ENCODE results near the gene GATAD2A.

Gene GATAD2A

DNA sequence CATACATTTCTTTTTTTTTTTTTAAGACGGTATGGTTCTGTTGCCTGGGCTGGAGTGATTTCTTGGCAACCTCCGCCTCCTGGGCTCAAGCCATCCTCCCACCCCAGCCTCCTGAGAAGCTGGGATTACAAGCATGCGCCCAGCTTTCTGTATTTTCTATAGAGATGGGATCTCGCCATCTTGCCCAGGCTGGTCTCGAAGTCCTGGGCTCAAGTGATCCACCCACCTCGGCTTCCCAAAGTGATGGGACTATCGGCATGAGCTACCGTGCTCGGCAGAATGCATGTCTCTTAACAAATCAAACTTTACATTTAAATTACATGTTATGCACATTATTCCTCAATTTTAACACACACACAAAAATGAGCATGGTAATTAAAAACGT, 111.8 kb downstream of the GATAD2A start:
- peak overlapping the region; percentile 85; the same call in 1 of the 2 replicates for H3K9ac ChIP-seq (ENCODE audit: low read length)
- H3K9me3 ChIP-seq (ENCODE audit: insufficient read depth, low read length): no peaks in the 10 kb centered on the region
- H4K20me1 ChIP-seq (ENCODE audit: insufficient read depth, low read length): no peaks in the 10 kb centered on the region
- no peak overlapping the region for H3K27ac ChIP-seq (ENCODE audit: low read length)
- peaks cover 13% of the 10 kb centered on the region for H3K4me1 ChIP-seq (ENCODE audit: low read length)
- H3K79me2 ChIP-seq (ENCODE audit: low read length): peaks cover 50% of the 10 kb centered on the region
- H3K36me3 ChIP-seq (replicated peaks; ENCODE audit: low read depth, low read length): peaks cover 24% of the 10 kb centered on the region
- no peak overlapping the region for H2AFZ ChIP-seq (ENCODE audit: low read depth, low read length)
- peak overlapping the region; percentile 95 for H3K4me3 ChIP-seq (ENCODE audit: low read length)
- peak overlapping the region; percentile 91 for H3K4me2 ChIP-seq (ENCODE audit: low read length)
- H3K27me3 ChIP-seq (ENCODE audit: low read depth, low read length): no peaks in the 10 kb centered on the region
- TF ChIP-seq EZH2phosphoT487 (IDR thresholded peaks at IDR 0.05; ENCODE audit: low read depth): no peak
- TF ChIP-seq CTCF (IDR thresholded peaks at IDR 0.05; ENCODE audit: low read depth, low read length): no peak

- Histone ChIP-seq H2AFZ (ENCODE audit: low read depth, low read length) (no peak overlapping the region), H3K79me2 (ENCODE audit: low read length) (peaks cover 84% of the 10 kb centered on the region), H3K4me1 (ENCODE audit: low read length) (peaks cover 9% of the 10 kb centered on the region), H3K4me3 (ENCODE audit: low read length) (no peak overlapping the region), H3K9ac (ENCODE audit: low read length) (no peak overlapping the region), H3K27me3 (ENCODE audit: low read depth, low read length) (no peaks in the 10 kb centered on the region), H3K27ac (ENCODE audit: low read length) (no peak overlapping the region), H3K9me3 (ENCODE audit: insufficient read depth, low read length) (no peaks in the 10 kb centered on the region), H3K4me2 (ENCODE audit: low read length) (no peak overlapping the region), H3K36me3 (replicated peaks; ENCODE audit: low read depth, low read length) (peaks cover 28% of the 10 kb centered on the region), H4K20me1 (ENCODE audit: insufficient read depth, low read length) (peaks cover 3% of the 10 kb centered on the region; the same call in 1 of the 2 replicates)
- TF ChIP-seq EZH2phosphoT487 (IDR thresholded peaks at IDR 0.05; ENCODE audit: low read depth) (no peak), CTCF (IDR thresholded peaks at IDR 0.05; ENCODE audit: low read depth, low read length) (no peak)
Observed at GRCh38 chr19:19520989-19521388, 115.5 kb downstream of the GATAD2A start.

- no peak overlapping the region for H2AFZ ChIP-seq (ENCODE audit: low read depth, low read length)
- H3K79me2 ChIP-seq (ENCODE audit: low read length): peaks cover 64% of the 10 kb centered on the region
- peaks cover 3% of the 10 kb centered on the region; the same call in 1 of the 2 replicates for H4K20me1 ChIP-seq (ENCODE audit: insufficient read depth, low read length)
- TF ChIP-seq EZH2phosphoT487 (IDR thresholded peaks at IDR 0.05; ENCODE audit: low read depth) (no peak), CTCF (IDR thresholded peaks at IDR 0.05; ENCODE audit: low read depth, low read length) (no peak)
- H3K27ac ChIP-seq (ENCODE audit: low read length): no peak overlapping the region
- no peak overlapping the region for H3K4me2 ChIP-seq (ENCODE audit: low read length)
- H3K9ac ChIP-seq (ENCODE audit: low read length): no peak overlapping the region
- no peaks in the 10 kb centered on the region for H3K9me3 ChIP-seq (ENCODE audit: insufficient read depth, low read length)
- H3K4me3 ChIP-seq (ENCODE audit: low read length): no peak overlapping the region
- no peaks in the 10 kb centered on the region for H3K27me3 ChIP-seq (ENCODE audit: low read depth, low read length)
- H3K4me1 ChIP-seq (ENCODE audit: low read length): no peaks in the 10 kb centered on the region
- peaks cover 32% of the 10 kb centered on the region for H3K36me3 ChIP-seq (replicated peaks; ENCODE audit: low read depth, low read length)
Observed at GRCh38 chr19:19523177-19523576, 117.7 kb downstream of the GATAD2A start.

- Histone ChIP-seq H3K4me3 (ENCODE audit: low read length) (no peak overlapping the region), H3K27ac (ENCODE audit: low read length) (no peak overlapping the region), H3K36me3 (replicated peaks; ENCODE audit: low read depth, low read length) (peaks cover 32% of the 10 kb centered on the region), H3K9ac (ENCODE audit: low read length) (no peak overlapping the region), H3K9me3 (ENCODE audit: insufficient read depth, low read length) (no peaks in the 10 kb centered on the region), H2AFZ (ENCODE audit: low read depth, low read length) (no peak overlapping the region), H4K20me1 (ENCODE audit: insufficient read depth, low read length) (peaks cover 3% of the 10 kb centered on the region; the same call in 1 of the 2 replicates), H3K79me2 (ENCODE audit: low read length) (peaks cover 59% of the 10 kb centered on the region), H3K4me1 (ENCODE audit: low read length) (no peaks in the 10 kb centered on the region), H3K27me3 (ENCODE audit: low read depth, low read length) (no peaks in the 10 kb centered on the region), H3K4me2 (ENCODE audit: low read length) (no peak overlapping the region)
- TF ChIP-seq CTCF (IDR thresholded peaks at IDR 0.05; ENCODE audit: low read depth, low read length) (no peak), EZH2phosphoT487 (IDR thresholded peaks at IDR 0.05; ENCODE audit: low read depth) (no peak)
Observed at GRCh38 chr19:19524053-19524452, 118.6 kb downstream of the GATAD2A start.
